ENCODE results near the gene ATG16L2. TPM values are rescaled to one million over a fixed set of nuclear protein-coding genes. Genes with fewer than 3 reads are reported as not detected.

ATG16L2 gene
- total and polyA plus RNA-seq, 9 of the 15 experiments (the other 6 are each of a cell fraction or from before 2014, with no cell fraction given), result 0.18 to 11.2 (median 6.2) TPM

GRCh38 chr11:72856065-72856464, 41.9 kb downstream of the ATG16L2 start:
- no peak overlapping the region for H3K27ac ChIP-seq (ENCODE audit: extremely low read depth, low read depth, low read length)
- no peak overlapping the region for H3K4me3 ChIP-seq
- BruUV-seq (replicated peaks), result no TSS peak
- POLR2A ChIA-PET, result no interaction called here
- CTCF ChIA-PET (ENCODE audit: low intra/inter-chr PET ratio), result no interaction called here
- WGBS (ENCODE audit: insufficient coverage, low coverage, missing lambda C conversion rate), result 55% methylated on average over 3 of the region's 3 CpGs
- no peak overlapping the region for H3K4me2 ChIP-seq (ENCODE audit: insufficient read depth, low read length)
- H4K20me1 ChIP-seq (replicated peaks; ENCODE audit: control insufficient read depth, insufficient read depth, low read length), result no peaks in the 10 kb centered on the region
- ATAC-seq (no peak), DNase-seq (ENCODE audit: extremely low read depth in 1 of 4, low spot score in 3 of 4) (no peak), FAIRE-seq (no peak)
- no peak overlapping the region for H2AFZ ChIP-seq (ENCODE audit: low read depth, low read length)
- no peaks in the 10 kb centered on the region for H3K79me2 ChIP-seq (ENCODE audit: control insufficient read depth, insufficient read depth, low read length)
- no peaks in the 10 kb centered on the region for H3K4me1 ChIP-seq (replicated peaks in 1 of 2; ENCODE audit: control insufficient read depth in 2 of 2, insufficient read depth in 2 of 2, low read length in 2 of 2)
- no peaks in the 10 kb centered on the region for H3K36me3 ChIP-seq (ENCODE audit: control insufficient read depth, insufficient read depth, low read length)
- intact Hi-C loops (cut with micrococcal nuclease) (no loop called here), in situ Hi-C loops (cut with MboI) (no loop called here)
- H3K9me1 ChIP-seq (ENCODE audit: control insufficient read depth, insufficient read depth, low read length), result no peaks in the 10 kb centered on the region
- no peaks in the 10 kb centered on the region for H3K27me3 ChIP-seq (ENCODE audit: control insufficient read depth in 2 of 2, insufficient read depth in 2 of 2, low read length in 2 of 2)
- H3K9ac ChIP-seq (ENCODE audit: insufficient read depth in 1 of 2, low read depth in 2 of 2, low read length in 2 of 2), result no peak overlapping the region
- no peaks in the 10 kb centered on the region for H3K9me3 ChIP-seq (replicated peaks; ENCODE audit: control insufficient read depth, insufficient read depth, low read depth, low read length)
- TF ChIP-seq HMGN3 (IDR thresholded peaks at IDR 0.05; ENCODE audit: borderline replicate concordance, extremely low read depth, insufficient read length, low read depth, low read length) (no peak), HBP1 (CRISPR knock-in tag; IDR thresholded peaks at IDR 0.05) (no peak), VEZF1 (CRISPR knock-in tag; IDR thresholded peaks at IDR 0.05) (no peak), FUS (optimal IDR thresholded peaks at IDR 0.05; ENCODE audit: low read depth, low read length) (no peak)

Data from K562 (cell line).